Prostate gland (tissue), 2 donors: Measurements from ENCODE around the gene B4GALNT1. TPM values are rescaled to one million over a fixed set of nuclear protein-coding genes. Genes with fewer than 3 reads are reported as not detected.

Experiments
- DNase-seq: peaks from one replicate; pipeline ENCODE4 v3.0.0-alpha.2; 2019; ENCODE audit warnings: low spot score
- H3K27ac ChIP-seq, 2 donors: fragments of 200-600 bp; sonication (generic); 2 replicates each; pipeline ENCODE4 v1.5.1; 2017 to 2019
- H3K27me3 ChIP-seq: fragments of 200-600 bp; sonication (generic); replicated peaks from 2 replicates; pipeline ENCODE4 v1.5.1; 2019; ENCODE audit not compliant: insufficient read depth
- H3K36me3 ChIP-seq, 2 donors: fragments of 200-600 bp; sonication (generic); 1 replicate in 1 of 2; 2 replicates in 1 of 2; pipeline versions ENCODE4 v1.5.1 to v1.8.1; 2017 to 2019
- H3K4me1 ChIP-seq: fragments of 200-600 bp; sonication (generic); replicated peaks from 2 replicates; pipeline ENCODE4 v1.5.1; 2019
- H3K4me3 ChIP-seq, 2 donors: fragments of 200-600 bp; sonication (generic); 2 replicates each; pipeline ENCODE4 v1.5.1; 2017 to 2019
- H3K9me3 ChIP-seq: fragments of 200-600 bp; sonication (generic); 2 replicates; pipeline ENCODE4 v1.5.1; 2017
- CTCF ChIP-seq, 4 experiments: fragments of 200-600 bp in 2 of 4; fragments of 450-650 bp in 2 of 4; sonication (generic) in 2 of 4; IDR thresholded peaks; 1 replicate in 3 of 4; 2 replicates in 1 of 4; pipeline ENCODE4 v1.5.1; 2016 to 2019; ENCODE audit warnings: antibody characterized with exemption in 4 of 4, mild to moderate bottlenecking in 2 of 4, moderate library complexity in 2 of 4
- POLR2A ChIP-seq: fragments of 450-650 bp; IDR thresholded peaks from one replicate; pipeline ENCODE4 v1.6.1; 2016; ENCODE audit warnings: antibody characterized with exemption, mild to moderate bottlenecking
- POLR2AphosphoS5 ChIP-seq: sonication (generic); formaldehyde crosslinking; IDR thresholded peaks from one replicate; pipeline ENCODE4 v1.6.1; 2017; ENCODE audit warnings: antibody characterized with exemption
- WGBS: methylation state at CpG from one replicate; pipeline ENCODE4 v1.1.5; 2018; 5-methylcytosine and 5-hydroxymethylcytosine counted together
- intact Hi-C: fragments of 100-400 bp; cut with DNase I; formaldehyde crosslinking; loops from one replicate; pipeline ENCODE4 v1.14.2; 2022
- total RNA-seq, 2 donors: library from RNA; depleted of rRNA; stranded (reverse); fragments of >200 nt; gene quantifications; one replicate each; pipeline ENCODE4 v1.1.0, GENCODE V29; 2016

B4GALNT1 gene
- total RNA-seq, 2 donors from 2014 or later, result 2.2 to 6.7 TPM

GRCh38 chr12:57626921-57627445, 6.0 kb downstream of the B4GALNT1 start:
- no peaks in the 10 kb centered on the region for H3K4me1 ChIP-seq
- H3K9me3 ChIP-seq, result no peaks in the 10 kb centered on the region
- TF ChIP-seq POLR2AphosphoS5 (no peak), POLR2A (no peak), CTCF (IDR thresholded peaks at IDR 0.05) (no peak)
- H3K4me3 ChIP-seq, result no peak overlapping the region
- intact Hi-C loops, result loop anchor here (10.0 kb wide), 1 partner anchor 162 kb away; no protein-coding TSS in a partner anchor
- WGBS, result 35% methylated on average over 9 of the region's 9 CpGs
- no peak overlapping the region for H3K27ac ChIP-seq
- peaks cover 16% of the 10 kb centered on the region for H3K27me3 ChIP-seq
- H3K36me3 ChIP-seq, result no peaks in the 10 kb centered on the region
- DNase-seq, result no peak

DNA sequence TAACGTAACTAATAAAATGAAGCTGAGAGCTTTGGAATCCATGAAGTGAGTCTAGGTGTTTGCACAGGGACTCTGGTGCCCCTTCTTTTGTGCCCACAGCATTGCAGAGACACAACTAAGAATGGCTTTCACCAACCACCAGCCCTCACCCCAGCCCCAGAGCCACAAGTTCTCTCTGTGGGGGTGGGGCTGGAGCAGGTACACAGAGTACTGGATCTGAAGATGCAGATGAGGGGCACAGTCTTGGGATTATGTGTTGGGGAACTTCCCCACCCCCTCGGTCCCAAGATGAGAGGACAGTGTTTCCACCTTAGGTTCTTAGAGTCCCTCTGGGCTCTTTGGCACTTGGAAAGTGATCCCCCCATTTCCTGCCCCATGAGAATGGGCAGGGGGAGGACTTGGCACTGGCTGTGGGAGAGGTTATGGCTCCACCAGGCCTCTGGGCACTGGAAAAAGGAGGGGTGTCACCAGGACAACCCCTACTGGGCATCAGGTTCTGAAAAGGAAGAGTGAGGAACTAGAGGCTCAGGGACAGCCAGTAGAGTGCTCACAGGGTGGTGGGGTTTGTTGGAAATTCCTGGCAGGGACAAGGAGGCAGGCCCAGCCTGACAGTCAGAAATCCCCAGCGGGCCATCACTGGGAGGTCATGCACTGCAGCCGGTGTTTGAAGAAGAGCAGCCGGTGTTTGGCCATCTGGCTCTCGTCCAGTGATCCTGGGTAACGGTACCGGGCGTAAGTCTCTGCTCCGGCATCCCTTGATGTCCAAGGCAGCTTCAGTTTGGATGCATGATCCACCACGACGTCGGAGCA, 6.7 kb downstream of the B4GALNT1 start:
- peaks cover 3% of the 10 kb centered on the region for H3K4me1 ChIP-seq
- 34% methylated on average over 13 of the region's 13 CpGs for WGBS
- TF ChIP-seq POLR2A, result no peak
- TF ChIP-seq CTCF (IDR thresholded peaks at IDR 0.05), result no peak
- no peak for TF ChIP-seq POLR2AphosphoS5
- H3K27ac ChIP-seq, result no peak overlapping the region
- no peaks in the 10 kb centered on the region for H3K36me3 ChIP-seq
- H3K9me3 ChIP-seq, result no peaks in the 10 kb centered on the region
- H3K27me3 ChIP-seq, result peaks cover 16% of the 10 kb centered on the region
- DNase-seq, result no peak
- no peak overlapping the region for H3K4me3 ChIP-seq
- intact Hi-C loops, result loop anchor here (10.0 kb wide), 1 partner anchor 162 kb away; no protein-coding TSS in a partner anchor

- TF ChIP-seq POLR2AphosphoS5, result no peak
- no peak for TF ChIP-seq CTCF (IDR thresholded peaks at IDR 0.05)
- no peak for TF ChIP-seq POLR2A
- Histone ChIP-seq H3K27ac (no peak overlapping the region), H3K4me3 (no peak overlapping the region), H3K9me3 (no peaks in the 10 kb centered on the region), H3K36me3 (no peaks in the 10 kb centered on the region), H3K27me3 (peaks cover 16% of the 10 kb centered on the region), H3K4me1 (peaks cover 8% of the 10 kb centered on the region)
- intact Hi-C loops, result loop anchor here (10.0 kb wide), 1 partner anchor 161 kb away; no protein-coding TSS in a partner anchor
- no peak for DNase-seq
- 75% methylated on average over 12 of the region's 12 CpGs for WGBS
These were observed 7.6 kb downstream of the B4GALNT1 start for GRCh38 chr12:57625261-57626032.

DNA sequence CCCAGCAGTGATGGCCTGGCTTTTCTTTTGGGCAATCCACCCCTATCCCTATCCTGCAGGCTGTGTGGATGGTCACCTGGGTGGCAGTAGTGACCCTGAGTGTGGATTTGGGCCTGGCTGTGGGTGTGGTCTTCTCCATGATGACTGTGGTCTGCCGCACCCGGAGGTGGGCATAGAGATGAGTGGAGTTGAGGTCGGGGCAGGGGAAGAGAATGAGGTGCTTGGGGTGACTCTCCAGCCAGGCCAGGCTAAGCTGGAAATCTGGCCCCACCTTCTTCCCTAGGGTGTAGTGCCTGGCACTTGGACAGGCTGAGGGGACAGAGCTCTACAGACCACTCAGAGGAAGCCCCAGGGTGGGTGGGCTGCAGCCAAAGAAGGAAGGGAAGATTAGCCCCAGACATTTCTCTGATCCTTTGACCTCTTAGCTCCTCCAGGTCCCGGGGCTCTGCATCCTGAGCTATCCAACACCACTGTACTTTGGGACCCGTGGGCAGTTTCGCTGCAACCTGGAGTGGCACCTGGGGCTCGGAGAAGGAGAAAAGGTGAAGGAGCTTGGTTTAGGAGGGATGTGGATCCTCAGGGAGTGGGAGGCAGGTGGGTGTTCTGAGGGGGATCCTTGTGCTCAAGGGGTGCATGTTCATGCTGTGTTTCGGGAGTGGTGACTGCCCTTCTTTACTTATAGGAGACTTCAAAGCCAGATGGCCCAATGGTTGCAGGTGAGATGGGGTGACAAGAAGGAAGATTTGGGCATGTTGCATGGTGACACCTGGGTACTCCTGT, 8.4 kb downstream of the B4GALNT1 start:
- Histone ChIP-seq H3K27ac (no peak overlapping the region), H3K9me3 (no peaks in the 10 kb centered on the region), H3K4me3 (no peak overlapping the region), H3K27me3 (peaks cover 16% of the 10 kb centered on the region), H3K4me1 (peaks cover 8% of the 10 kb centered on the region), H3K36me3 (no peaks in the 10 kb centered on the region)
- TF ChIP-seq POLR2AphosphoS5 (no peak), CTCF (IDR thresholded peaks at IDR 0.05) (no peak), POLR2A (no peak)
- DNase-seq, result no peak
- 75% methylated on average over 8 of the region's 8 CpGs for WGBS
- intact Hi-C loops, result loop anchor here (10.0 kb wide), 1 partner anchor 160 kb away; no protein-coding TSS in a partner anchor
